Astrocyte of the cerebellum (primary cell): ENCODE results near the gene GLIS1.

Source experiments
- DNase-seq: peaks from one replicate; pipeline ENCODE4 v3.0.0-alpha.2; 2011; ENCODE audit warnings: low read depth
- H3K4me3 ChIP-seq: 2 replicates; pipeline ENCODE4 v1.5.1; 2011; ENCODE audit warnings: mild to moderate bottlenecking, low read depth, low read length, moderate library complexity
- in situ Hi-C: cut with HindIII; loops from 2 replicates; pipeline ENCODE4 v1.10.0; 2017; ENCODE audit warnings: low sequenced_read_pairs
- TF ChIP-seq, protein P1 (sequence below): IDR thresholded peaks from 2 replicates; pipeline ENCODE4 v1.5.1; 2012; ENCODE audit warnings: low read length, low read depth, moderate library complexity, mild to moderate bottlenecking; ENCODE audit errors: missing control alignments

Gene GLIS1

DNA sequence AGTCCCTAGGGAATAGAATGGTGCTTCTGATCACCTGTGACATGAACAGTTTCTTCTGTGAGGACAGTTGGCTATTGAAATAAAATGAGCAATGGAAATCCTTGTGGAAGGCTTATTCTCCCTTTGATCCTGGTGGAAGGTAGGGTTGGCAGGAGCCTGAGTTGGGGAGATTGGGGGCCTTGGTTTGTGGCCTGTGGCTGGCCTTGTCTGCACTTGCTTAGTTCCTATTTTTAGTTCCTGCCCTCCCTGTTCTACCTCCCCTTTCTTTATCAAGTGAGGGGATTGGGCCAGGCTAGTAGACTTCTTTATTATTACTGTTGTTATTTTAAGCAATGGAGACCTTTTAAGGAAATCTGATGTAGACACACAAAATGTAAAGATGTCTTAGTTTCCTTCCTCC is 271.6 kb downstream of the GLIS1 start:
- TF ChIP-seq, protein P1, sequence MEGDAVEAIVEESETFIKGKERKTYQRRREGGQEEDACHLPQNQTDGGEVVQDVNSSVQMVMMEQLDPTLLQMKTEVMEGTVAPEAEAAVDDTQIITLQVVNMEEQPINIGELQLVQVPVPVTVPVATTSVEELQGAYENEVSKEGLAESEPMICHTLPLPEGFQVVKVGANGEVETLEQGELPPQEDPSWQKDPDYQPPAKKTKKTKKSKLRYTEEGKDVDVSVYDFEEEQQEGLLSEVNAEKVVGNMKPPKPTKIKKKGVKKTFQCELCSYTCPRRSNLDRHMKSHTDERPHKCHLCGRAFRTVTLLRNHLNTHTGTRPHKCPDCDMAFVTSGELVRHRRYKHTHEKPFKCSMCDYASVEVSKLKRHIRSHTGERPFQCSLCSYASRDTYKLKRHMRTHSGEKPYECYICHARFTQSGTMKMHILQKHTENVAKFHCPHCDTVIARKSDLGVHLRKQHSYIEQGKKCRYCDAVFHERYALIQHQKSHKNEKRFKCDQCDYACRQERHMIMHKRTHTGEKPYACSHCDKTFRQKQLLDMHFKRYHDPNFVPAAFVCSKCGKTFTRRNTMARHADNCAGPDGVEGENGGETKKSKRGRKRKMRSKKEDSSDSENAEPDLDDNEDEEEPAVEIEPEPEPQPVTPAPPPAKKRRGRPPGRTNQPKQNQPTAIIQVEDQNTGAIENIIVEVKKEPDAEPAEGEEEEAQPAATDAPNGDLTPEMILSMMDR = no peak
- in situ Hi-C loops = no loop called here
- no peak overlapping the region for H3K4me3 ChIP-seq
- no peak for DNase-seq

GRCh38 chr1:53465023-53465957 is 273.7 kb downstream of the GLIS1 start:
- H3K4me3 ChIP-seq = no peak overlapping the region
- in situ Hi-C loops = no loop called here
- DNase-seq = no peak
- TF ChIP-seq, protein P1 = no peak

DNA sequence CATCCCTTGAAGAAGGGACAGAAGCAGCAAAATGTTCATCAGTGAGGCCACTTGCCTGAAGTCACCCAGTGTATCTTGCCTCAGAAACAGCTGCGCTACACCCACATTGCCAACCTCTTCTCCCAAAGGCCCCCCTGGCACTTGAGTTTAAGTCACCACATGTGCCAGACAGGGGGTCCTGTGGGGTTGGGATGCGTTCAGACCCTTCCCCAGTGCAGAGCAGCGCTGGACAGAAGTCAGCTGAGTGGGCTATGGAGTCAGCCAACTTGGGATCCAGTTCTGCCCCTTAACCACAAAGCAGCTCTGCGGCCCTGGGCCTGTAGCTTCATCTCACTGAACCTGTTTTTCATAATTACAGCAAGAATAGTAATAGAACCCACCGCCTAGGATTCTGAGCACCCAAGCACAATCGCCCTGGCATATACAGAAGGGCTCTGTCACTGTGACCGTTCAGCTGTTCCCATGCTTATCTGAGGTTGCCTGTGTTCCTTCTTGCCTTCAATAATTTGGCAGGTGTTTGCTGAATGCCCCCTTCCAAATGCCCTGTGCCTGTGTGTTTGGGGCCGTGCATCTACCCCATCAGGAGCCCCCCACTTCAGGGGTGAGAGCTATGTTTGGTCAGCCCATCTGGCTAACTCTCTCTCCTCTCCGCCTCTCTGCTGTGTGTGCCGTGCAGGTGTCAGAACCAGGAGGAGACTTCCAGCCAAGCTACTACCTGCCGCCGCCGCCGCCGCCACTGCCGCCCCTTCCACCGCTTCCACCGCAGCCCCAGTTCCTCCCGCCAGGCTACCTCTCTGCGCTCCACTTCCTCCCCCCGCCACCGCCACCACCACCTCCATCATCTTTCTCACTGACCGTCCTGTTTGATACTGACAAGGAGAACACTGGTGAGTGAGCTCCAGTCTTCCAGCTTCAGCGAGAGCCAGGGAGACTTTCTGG is 274.7 kb downstream of the GLIS1 start:
- in situ Hi-C loops = no loop called here
- H3K4me3 ChIP-seq = no peak overlapping the region
- TF ChIP-seq, protein P1 = no peak
- no peak for DNase-seq

GRCh38 chr1:53462769-53463501 is 276.0 kb downstream of the GLIS1 start:
- TF ChIP-seq, protein P1 = no peak

GRCh38 chr1:53462193-53462592 is 276.8 kb downstream of the GLIS1 start:
- DNase-seq = no peak
- TF ChIP-seq, protein P1 = no peak
- H3K4me3 ChIP-seq = no peak overlapping the region
- in situ Hi-C loops = no loop called here

More at GRCh38 chr1:53462769-53463501, 276.0 kb downstream of the GLIS1 start:
- DNase-seq = no peak
- H3K4me3 ChIP-seq = no peak overlapping the region
- in situ Hi-C loops = no loop called here

DNA sequence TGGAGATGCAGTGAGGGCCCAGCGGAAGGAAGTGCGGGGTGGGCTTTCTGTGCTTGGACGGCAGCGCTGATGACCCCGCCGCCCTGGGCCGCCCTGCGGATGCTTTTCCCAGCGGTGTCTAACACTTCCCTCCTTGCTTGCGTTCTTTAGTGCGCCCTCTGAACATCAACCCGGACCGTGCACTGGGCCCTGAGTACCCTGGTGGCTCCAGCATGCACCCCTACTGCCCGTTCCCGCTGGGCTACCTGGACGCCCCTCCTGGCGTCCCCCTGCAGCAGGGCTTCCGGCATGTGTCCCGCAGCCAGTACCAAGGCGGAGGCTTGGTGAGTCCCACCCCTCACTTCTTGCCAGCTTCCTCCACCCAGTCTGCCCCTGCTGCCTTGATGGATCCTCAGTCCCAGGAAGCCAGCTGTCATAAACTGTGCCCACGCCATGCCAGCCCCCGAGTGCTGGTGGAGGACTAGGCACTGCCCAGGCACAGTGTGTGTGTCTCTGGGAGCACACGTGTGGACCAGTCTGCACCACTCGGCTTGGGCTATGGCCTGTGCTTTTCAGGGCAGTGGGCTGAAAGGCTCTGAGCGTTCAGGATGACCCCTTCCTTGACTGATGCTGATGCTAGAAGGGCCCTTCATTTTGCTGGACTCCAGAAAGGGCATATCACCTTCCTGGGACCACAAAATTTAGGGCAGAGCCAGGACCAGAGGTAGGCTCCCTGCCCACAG is 277.5 kb downstream of the GLIS1 start:
- in situ Hi-C loops = no loop called here
- TF ChIP-seq, protein P1 = no peak
- no peak for DNase-seq
- H3K4me3 ChIP-seq = no peak overlapping the region
